Stimulated activated CD4-positive, alpha-beta T cell treated with anti-CD3 and anti-CD28 coated beads, Interleukin-15, amount 100 ng/mL, for 1 hour (primary cell): ENCODE measurements around the gene ASCC3.
"Not testable (repeated sequence)": the region's sequence is repeated elsewhere in the genome, so short reads cannot be mapped to it uniquely, and the experiment has no call there.

ENCODE experiments used
- DNase-seq, 2 donors: peaks; one replicate each; pipeline ENCODE4 v3.0.0-alpha.2; 2020; ENCODE audit warnings: low read depth in 1 of 2, low spot score in 1 of 2

Gene ASCC3

DNA sequence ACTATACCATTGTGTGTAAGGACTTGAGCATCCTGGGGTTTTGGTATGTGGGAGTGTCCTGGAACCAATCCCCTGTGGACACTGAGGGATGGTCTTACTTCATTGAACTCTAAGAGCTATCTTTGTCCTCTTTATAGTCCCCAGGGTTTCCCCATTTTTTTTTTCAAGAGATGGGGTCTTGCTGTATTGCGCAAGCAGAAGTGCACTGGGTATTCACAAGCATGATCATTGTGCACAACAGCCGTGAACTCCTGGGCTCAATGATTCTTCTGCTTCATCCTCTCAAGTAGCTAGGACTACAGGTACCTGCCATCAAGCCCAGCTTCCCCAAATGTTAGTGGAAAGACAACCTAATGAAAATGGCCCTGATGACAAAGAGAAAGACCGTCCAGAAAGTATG lies 2.2 kb upstream of the ASCC3 start:
- DNase-seq = no peak

GRCh38 chr6:100881707-100882040 lies 545 bp upstream of the ASCC3 start:
- no peak for DNase-seq

DNA sequence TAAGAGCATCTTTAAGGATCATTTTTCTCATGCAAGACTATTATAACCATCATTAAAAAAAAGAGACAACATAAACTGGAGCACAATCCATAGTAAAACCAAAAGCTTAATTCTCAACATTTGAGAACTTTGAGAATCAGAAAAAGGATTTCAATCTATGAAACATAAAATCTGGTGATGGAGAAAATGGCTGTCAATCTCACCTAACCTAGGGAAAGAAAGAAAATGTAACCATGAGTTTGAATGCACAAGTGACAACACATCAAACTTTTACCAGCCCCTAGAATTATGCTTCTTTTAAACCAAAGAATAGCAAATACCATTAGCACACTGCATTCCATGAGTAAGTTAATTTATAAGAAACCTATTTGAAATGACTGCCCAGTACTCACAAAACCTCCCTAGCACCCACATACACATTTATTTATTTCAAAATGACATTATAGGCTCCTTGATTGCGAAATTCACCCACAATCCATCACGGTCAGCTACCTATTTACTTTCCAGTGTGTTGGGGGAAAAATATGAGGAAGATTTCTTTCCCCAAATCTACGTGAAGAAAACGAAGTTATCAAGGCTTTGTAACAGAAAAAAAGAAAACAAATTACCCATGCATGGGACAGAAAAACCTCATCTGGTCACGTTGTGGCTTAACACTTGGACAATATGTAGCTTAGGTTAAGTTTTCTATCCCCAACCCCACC lies 828 bp downstream of the ASCC3 start:
- DNase-seq = no peak

- no peak for DNase-seq
These were observed 1.8 kb downstream of the ASCC3 start for GRCh38 chr6:100879317-100879716.

- DNase-seq = no peak
These were observed 3.3 kb downstream of the ASCC3 start for GRCh38 chr6:100877851-100878250.

GRCh38 chr6:100876251-100876650 lies 4.9 kb downstream of the ASCC3 start:
- no peak for DNase-seq

DNA sequence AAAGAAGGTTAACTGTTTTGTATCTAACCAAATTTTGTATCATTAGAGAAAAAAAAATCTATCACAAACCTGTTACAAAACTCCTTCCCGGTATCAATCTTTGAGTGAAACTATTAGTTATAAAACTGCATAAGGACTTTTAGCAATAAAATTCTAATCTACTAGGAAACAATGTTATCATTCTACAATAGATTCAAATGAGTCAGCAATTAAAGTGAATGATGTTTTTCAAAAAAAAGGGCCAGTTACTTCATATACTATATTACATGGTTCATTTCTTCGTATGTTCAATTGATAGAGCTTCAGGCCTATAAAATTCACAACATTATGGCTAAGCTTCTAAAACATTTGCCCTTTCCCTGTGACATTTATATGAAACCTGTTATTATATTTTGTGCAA lies 15.6 kb downstream of the ASCC3 start:
- no peak for DNase-seq

- DNase-seq = no peak
These were observed 19.1 kb downstream of the ASCC3 start for GRCh38 chr6:100862063-100862462.

- no peak for DNase-seq
These were observed 25.0 kb downstream of the ASCC3 start for GRCh38 chr6:100856146-100856545.

- no peak for DNase-seq
These were observed 29.3 kb downstream of the ASCC3 start for GRCh38 chr6:100851819-100852218.

GRCh38 chr6:100850174-100850573 lies 31.0 kb downstream of the ASCC3 start:
- DNase-seq = no peak

DNA sequence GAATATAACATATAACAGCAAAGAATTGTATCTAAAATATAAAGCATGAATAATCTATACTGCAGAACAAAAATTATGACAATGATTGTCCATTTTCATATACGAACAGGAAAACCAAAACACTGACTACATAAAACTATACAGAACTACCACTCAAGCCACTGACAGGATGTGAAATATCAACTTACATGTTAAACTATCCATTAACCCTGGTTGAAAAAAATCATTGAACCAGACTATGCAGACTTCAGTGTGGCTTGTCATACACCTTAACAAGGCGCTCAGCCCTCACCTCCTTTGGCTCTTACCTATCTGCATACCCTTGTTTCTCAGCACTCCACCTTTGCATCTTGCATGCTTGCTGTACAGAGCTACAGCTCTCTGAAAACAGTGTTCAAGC lies 34.9 kb downstream of the ASCC3 start:
- no peak for DNase-seq

GRCh38 chr6:100845676-100846075 lies 35.5 kb downstream of the ASCC3 start:
- no peak for DNase-seq

- no peak for DNase-seq
These were observed 41.7 kb downstream of the ASCC3 start for GRCh38 chr6:100839419-100839818.

GRCh38 chr6:100838011-100838410 lies 43.1 kb downstream of the ASCC3 start:
- no peak for DNase-seq

GRCh38 chr6:100833972-100834574 lies 47.1 kb downstream of the ASCC3 start:
- no peak for DNase-seq

GRCh38 chr6:100829077-100829595 lies 52.0 kb downstream of the ASCC3 start:
- not testable (repeated sequence) for DNase-seq

- no peak for DNase-seq
These were observed 58.1 kb downstream of the ASCC3 start for GRCh38 chr6:100823041-100823440.

- no peak for DNase-seq
These were observed 63.1 kb downstream of the ASCC3 start for GRCh38 chr6:100818066-100818465.

- no peak for DNase-seq
These were observed 71.1 kb downstream of the ASCC3 start for GRCh38 chr6:100810015-100810414.

DNA sequence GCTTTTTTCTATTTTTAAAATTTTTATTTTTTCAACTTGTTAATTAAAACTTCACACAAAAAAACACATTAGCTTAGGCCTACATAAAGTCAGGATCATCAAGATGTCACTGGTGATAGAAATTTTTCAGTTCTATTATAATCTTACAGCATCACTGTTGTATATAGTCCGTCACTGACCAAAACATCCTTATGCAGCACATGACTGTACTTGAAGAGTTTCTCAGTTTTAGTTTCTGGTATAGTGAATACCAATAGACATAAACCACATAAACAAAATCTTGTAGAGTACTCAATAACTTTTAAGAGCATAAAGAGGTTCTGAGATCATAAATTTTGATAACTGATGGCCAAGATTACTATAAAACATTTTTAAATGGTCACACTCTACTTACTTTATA lies 71.8 kb downstream of the ASCC3 start:
- no peak for DNase-seq

- no peak for DNase-seq
These were observed 72.4 kb downstream of the ASCC3 start for GRCh38 chr6:100808638-100809275.
